ENCODE results near the gene PRKCA.

PRKCA gene

GRCh38 chr17:66527335-66527734 lies 224.9 kb downstream of the PRKCA start:
- H3K36me3 Mint-ChIP-seq (ENCODE audit: insufficient read depth), result no peaks in the 10 kb centered on the region
- H3K27ac Mint-ChIP-seq, result no peak overlapping the region
- H3K27me3 Mint-ChIP-seq, result no peaks in the 10 kb centered on the region
- DNase-seq (no peak), ATAC-seq (replicated peaks) (no peak)
- peaks cover 1 to 7% of the 10 kb centered on the region in 2 donors for H3K4me1 Mint-ChIP-seq (ENCODE audit: low read depth in 2 of 2)
- H3K9me3 Mint-ChIP-seq, result no peaks in the 10 kb centered on the region
- H3K4me3 Mint-ChIP-seq, result no peak overlapping the region

DNA sequence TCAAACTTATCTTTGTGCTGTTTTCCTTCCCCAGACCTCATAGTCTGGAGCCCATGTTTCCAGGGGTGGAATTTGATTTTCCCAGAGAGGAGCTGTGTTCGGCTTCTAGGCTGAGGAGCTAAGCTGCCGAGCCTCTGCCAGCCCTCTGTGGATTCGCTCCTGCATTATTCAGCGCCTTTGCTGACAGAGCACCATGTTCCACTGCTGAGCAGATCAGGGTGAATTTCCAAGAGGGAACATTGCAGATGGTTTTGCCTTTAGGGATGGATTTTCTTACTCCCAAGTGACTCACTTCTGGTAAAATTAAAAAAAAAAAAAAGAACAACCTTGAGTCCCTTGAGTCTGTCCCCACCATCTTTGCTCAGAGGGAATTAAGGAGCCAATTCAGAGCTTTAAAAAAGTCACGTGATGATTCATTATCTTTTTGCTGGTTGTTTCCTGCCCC lies 229.5 kb downstream of the PRKCA start:
- no peaks in the 10 kb centered on the region for H3K27me3 Mint-ChIP-seq
- H3K4me1 Mint-ChIP-seq (ENCODE audit: low read depth in 2 of 2), result peaks cover 0 to 7% of the 10 kb centered on the region in 2 donors
- H3K9me3 Mint-ChIP-seq, result no peaks in the 10 kb centered on the region
- no peak overlapping the region for H3K27ac Mint-ChIP-seq
- no peaks in the 10 kb centered on the region for H3K36me3 Mint-ChIP-seq (ENCODE audit: insufficient read depth)
- H3K4me3 Mint-ChIP-seq, result no peak overlapping the region
- DNase-seq (no peak), ATAC-seq (replicated peaks) (no peak)

DNA sequence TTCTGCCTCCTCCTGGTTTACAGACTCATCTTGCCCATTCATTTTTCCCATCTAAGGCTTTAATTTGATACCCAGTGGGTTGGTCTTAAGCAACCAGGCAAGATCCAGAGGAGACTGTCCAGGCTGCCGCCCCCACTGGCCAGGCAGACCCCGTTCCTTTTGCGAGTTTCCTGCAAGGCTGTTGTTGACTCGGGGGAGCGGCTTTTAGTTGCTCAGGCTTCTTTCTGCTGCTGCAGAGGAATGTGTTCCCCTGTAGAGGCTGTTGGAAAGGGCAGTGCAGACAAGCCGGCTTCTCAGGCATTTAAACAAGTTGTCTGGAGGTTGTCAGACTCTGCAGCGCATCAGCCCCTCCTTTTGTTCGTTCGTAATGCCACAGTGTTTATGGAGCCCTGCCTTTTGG lies 231.2 kb downstream of the PRKCA start:
- DNase-seq, result no peak
- H3K36me3 Mint-ChIP-seq (ENCODE audit: insufficient read depth), result no peaks in the 10 kb centered on the region
- H3K27ac Mint-ChIP-seq, result no peak overlapping the region
- no peak for ATAC-seq (replicated peaks)
- H3K9me3 Mint-ChIP-seq, result no peaks in the 10 kb centered on the region
- peaks cover 0 to 9% of the 10 kb centered on the region in 2 donors for H3K4me1 Mint-ChIP-seq (ENCODE audit: low read depth in 2 of 2)
- H3K4me3 Mint-ChIP-seq, result no peak overlapping the region
- no peaks in the 10 kb centered on the region for H3K27me3 Mint-ChIP-seq

DNA sequence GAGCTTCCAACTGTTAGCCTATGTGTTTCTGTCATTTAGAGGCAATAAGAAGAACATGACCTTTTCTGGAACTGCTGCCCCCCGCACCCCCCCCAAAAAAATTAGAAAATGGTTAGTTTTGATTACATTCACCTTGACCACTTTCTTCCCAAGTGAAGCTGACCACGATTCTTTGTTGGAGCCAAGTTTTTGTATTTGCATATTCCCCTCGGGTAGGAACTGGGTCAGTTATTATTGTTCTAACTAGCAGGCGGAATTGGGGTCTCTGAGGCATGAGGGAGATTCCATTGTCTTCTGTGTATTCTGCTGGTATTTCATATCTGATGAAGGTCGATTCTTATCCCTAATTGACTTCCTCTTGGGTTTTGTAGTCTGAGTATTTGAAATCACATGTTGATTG lies 231.6 kb downstream of the PRKCA start:
- peaks cover 0 to 9% of the 10 kb centered on the region in 2 donors for H3K4me1 Mint-ChIP-seq (ENCODE audit: low read depth in 2 of 2)
- H3K9me3 Mint-ChIP-seq, result no peaks in the 10 kb centered on the region
- DNase-seq (no peak), ATAC-seq (replicated peaks) (no peak)
- no peak overlapping the region for H3K4me3 Mint-ChIP-seq
- no peaks in the 10 kb centered on the region for H3K27me3 Mint-ChIP-seq
- no peak overlapping the region for H3K27ac Mint-ChIP-seq
- H3K36me3 Mint-ChIP-seq (ENCODE audit: insufficient read depth), result no peaks in the 10 kb centered on the region

DNA sequence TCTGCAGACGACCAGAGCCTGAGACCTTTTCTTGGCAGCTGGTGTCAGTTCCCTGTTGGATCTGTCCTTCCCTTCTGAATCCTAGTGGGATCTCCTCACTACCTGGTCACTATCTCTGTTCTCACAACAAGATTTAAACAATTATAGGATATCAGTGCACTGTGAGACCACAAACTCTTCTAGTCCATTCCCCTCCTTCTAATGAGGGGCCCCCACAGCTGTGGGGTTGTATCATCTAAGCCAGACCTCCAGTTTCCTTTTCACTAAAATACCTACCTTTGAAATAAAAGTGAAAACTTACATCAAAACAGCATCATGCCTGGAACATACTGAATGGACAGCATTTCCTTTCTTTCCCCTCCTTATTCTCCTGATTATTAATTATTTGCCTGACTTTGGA lies 233.2 kb downstream of the PRKCA start:
- Mint-ChIP-seq H3K27ac (peak overlapping the region in 1 of 2 donors; percentile 79), H3K9me3 (no peaks in the 10 kb centered on the region), H3K4me1 (ENCODE audit: low read depth in 2 of 2) (peaks cover under 1 to 11% of the 10 kb centered on the region in 2 donors), H3K27me3 (no peaks in the 10 kb centered on the region), H3K36me3 (ENCODE audit: insufficient read depth) (no peaks in the 10 kb centered on the region), H3K4me3 (no peak overlapping the region)
- DNase-seq (no peak), ATAC-seq (replicated peaks) (no peak)

DNA sequence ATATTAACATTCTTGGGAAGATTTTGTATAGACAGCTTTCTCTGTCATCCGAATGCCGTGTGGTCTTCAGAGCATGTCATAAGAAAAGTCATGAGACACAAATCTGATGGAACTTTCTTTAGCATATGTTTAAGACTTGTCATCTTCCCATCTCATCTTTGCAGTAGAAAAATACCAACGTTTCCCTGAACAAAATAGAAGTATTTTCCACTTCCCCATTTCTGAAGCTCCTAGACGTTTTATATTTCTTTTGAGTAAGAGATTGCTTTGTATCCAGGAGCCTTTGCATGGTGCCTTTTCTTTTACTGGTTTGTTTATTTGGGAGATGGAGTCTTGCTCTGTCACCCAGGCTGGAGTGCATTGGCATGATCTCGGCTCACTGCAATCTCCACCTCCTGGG lies 235.1 kb downstream of the PRKCA start:
- no peaks in the 10 kb centered on the region for H3K36me3 Mint-ChIP-seq (ENCODE audit: insufficient read depth)
- H3K4me3 Mint-ChIP-seq, result no peak overlapping the region
- no peaks in the 10 kb centered on the region for H3K27me3 Mint-ChIP-seq
- ATAC-seq (replicated peaks) (no peak), DNase-seq (no peak)
- H3K27ac Mint-ChIP-seq, result peak overlapping the region; percentile 41 to 53
- H3K4me1 Mint-ChIP-seq (ENCODE audit: low read depth in 2 of 2), result peaks cover 19 to 29% of the 10 kb centered on the region in 2 donors
- H3K9me3 Mint-ChIP-seq, result no peaks in the 10 kb centered on the region

DNA sequence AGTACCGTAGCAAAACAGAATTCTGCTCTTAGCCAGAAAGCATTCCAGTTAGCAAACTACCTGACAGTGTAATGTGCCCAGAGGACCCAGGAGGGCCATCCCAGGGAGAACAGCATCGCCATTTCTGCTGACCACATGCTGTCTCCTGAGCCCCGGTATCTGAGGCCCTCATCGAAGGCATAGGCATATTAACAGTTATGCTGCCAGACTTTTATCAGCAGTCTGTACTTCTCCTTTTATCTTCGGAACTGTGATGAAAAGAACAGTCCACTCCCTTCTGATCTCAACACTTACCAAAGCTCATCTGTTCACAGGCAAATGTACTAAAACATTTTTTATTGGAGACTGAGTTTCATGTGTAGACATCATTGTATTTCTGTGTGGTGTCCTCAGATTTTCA lies 236.4 kb downstream of the PRKCA start:
- H3K4me1 Mint-ChIP-seq (ENCODE audit: low read depth in 2 of 2), result peaks cover 30% of the 10 kb centered on the region in 2 donors
- no peak for ATAC-seq (replicated peaks)
- no peak for DNase-seq
- H3K27me3 Mint-ChIP-seq, result no peaks in the 10 kb centered on the region
- no peaks in the 10 kb centered on the region for H3K9me3 Mint-ChIP-seq
- H3K27ac Mint-ChIP-seq, result no peak overlapping the region
- no peaks in the 10 kb centered on the region for H3K36me3 Mint-ChIP-seq (ENCODE audit: insufficient read depth)
- no peak overlapping the region for H3K4me3 Mint-ChIP-seq

DNA sequence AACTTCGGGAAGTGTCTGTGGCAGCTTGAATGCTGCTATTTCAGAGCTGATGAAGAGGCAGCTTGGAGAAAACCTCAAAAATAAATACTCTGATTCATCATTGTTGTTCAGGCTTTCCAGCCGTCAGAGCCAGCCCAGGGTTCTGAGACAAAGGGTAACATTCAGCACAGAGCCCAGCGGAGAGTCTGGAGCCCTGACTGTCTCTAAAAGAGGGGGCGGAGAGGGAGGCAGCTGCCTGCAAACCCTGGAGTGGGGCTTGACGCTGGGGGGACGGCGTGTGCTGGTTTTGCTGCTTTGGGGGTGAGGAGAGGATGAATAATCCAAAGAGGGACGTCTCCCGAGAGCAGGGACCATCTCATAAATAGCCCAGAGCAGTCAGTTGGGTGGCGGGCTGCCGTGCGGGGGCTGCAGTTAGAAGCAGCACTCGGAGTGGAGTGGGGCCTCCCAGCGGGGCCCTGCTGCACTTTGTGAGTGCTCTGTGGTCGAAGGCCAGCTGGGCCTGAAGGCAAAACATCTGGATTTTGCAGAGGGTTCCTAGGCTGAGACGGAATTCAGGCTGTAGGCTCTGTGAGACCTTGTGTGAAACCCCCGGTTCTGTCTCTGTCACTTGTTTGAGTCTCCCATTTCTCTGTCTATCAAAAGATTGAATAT lies 237.8 kb downstream of the PRKCA start:
- no peaks in the 10 kb centered on the region for H3K27me3 Mint-ChIP-seq
- H3K36me3 Mint-ChIP-seq (ENCODE audit: insufficient read depth), result no peaks in the 10 kb centered on the region
- peak overlapping the region in 1 of 2 donors; percentile 23 for H3K4me3 Mint-ChIP-seq
- H3K27ac Mint-ChIP-seq, result peak overlapping the region; percentile 57 to 60
- H3K4me1 Mint-ChIP-seq (ENCODE audit: low read depth in 2 of 2), result peaks cover 30% of the 10 kb centered on the region in 2 donors
- no peaks in the 10 kb centered on the region for H3K9me3 Mint-ChIP-seq
- DNase-seq (no peak), ATAC-seq (replicated peaks) (no peak)

DNA sequence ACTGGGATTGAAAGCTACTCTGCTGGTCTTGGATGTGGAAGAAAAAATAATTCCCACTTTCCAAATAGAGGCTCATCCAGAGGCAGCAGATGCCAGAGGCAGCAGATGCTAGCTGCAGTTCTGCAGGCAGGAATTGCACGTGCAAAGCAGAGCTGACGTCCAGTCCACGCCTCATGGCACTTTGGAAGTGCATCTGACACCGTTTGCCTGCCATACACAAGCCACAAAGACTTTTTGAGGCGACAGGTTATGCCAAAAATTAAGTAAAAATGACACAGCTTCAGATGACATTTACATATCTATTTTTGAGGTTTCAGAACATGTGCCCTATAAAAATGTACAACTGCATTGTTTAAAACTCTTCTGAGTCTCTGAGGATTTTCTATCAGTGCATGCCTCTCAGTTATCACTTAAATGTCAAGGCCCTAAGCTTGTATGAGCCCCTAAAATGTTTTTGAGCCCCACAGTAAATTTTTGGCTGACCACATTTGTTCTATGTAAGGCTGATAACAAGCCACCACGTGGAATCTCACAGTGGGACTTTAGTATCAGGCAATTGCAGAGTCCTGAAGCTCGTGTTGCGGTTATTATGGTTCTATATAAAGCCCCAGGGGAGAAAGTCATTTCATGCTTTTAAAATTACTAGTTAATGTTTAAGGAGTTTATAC lies 239.2 kb downstream of the PRKCA start:
- Mint-ChIP-seq H3K36me3 (ENCODE audit: insufficient read depth) (peaks cover 4% of the 10 kb centered on the region), H3K4me3 (peak overlapping the region; percentile 49 to 72), H3K27me3 (no peaks in the 10 kb centered on the region), H3K4me1 (ENCODE audit: low read depth in 2 of 2) (peaks cover 28 to 33% of the 10 kb centered on the region in 2 donors), H3K27ac (peak overlapping the region; percentile 36 to 60), H3K9me3 (no peaks in the 10 kb centered on the region)
- peak; percentile 45 for ATAC-seq (replicated peaks)
- no peak for DNase-seq

- DNase-seq, result peak in 1 of 3 experiments; percentile 11
- peak; percentile 96 for ATAC-seq (replicated peaks)
- Mint-ChIP-seq H3K9me3 (no peaks in the 10 kb centered on the region), H3K36me3 (ENCODE audit: insufficient read depth) (peaks cover 4% of the 10 kb centered on the region), H3K27ac (peak overlapping the region; percentile 36 to 60), H3K4me3 (peak overlapping the region; percentile 49 to 72), H3K27me3 (no peaks in the 10 kb centered on the region), H3K4me1 (ENCODE audit: low read depth in 2 of 2) (peaks cover 35 to 41% of the 10 kb centered on the region in 2 donors)
Measured at GRCh38 chr17:66542129-66542966, 239.9 kb downstream of the PRKCA start.

- ATAC-seq (replicated peaks) (no peak), DNase-seq (no peak)
- peaks cover 40 to 48% of the 10 kb centered on the region in 2 donors for H3K4me1 Mint-ChIP-seq (ENCODE audit: low read depth in 2 of 2)
- H3K4me3 Mint-ChIP-seq, result peak overlapping the region; percentile 36 to 72
- H3K27me3 Mint-ChIP-seq, result no peaks in the 10 kb centered on the region
- H3K27ac Mint-ChIP-seq, result peak overlapping the region; percentile 36 to 60
- no peaks in the 10 kb centered on the region for H3K9me3 Mint-ChIP-seq
- peaks cover 4% of the 10 kb centered on the region for H3K36me3 Mint-ChIP-seq (ENCODE audit: insufficient read depth)
Measured at GRCh38 chr17:66542967-66543520, 240.6 kb downstream of the PRKCA start.

DNA sequence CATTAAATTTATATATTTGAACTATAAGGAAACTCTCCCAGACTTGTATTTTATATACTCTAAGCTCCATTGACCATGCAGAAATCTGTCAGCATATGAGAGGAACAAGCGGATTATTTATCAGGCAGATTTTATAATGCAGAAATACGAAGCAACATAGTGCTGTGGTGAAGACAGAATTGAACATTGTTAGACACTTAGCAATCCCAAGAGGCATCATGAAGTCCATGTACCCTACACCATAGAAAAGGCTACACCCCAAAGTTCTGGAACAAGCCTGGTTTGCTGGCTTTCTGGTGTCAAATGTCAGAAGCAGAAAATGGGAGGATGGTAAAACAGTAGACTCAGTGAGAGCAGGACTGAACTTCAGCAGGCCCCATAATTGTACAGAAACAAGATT lies 241.1 kb downstream of the PRKCA start:
- Mint-ChIP-seq H3K27ac (peak overlapping the region; percentile 36 to 60), H3K27me3 (no peaks in the 10 kb centered on the region), H3K36me3 (ENCODE audit: insufficient read depth) (peaks cover 4% of the 10 kb centered on the region), H3K4me1 (ENCODE audit: low read depth in 2 of 2) (peaks cover 44 to 53% of the 10 kb centered on the region in 2 donors), H3K4me3 (peak overlapping the region in 1 of 2 donors; percentile 72), H3K9me3 (no peaks in the 10 kb centered on the region)
- no peak for ATAC-seq (replicated peaks)
- DNase-seq, result no peak

DNA sequence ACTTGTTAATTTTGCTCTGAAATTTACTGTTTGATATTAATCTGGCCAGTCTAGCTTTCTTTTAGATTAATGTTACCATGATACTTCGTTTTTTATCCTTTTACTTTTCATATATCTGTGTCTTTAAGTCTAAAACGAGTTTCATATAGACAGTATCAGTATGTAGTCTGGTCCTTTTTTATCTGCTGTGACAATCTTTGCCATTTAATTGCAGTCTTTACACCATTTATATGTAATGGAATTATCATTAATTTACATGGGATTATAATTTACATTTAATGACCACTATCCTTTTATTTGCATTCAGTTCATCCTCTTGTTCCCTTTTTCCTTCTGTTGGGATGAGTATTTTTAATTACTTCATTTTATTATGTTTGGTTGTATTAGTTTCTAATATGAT lies 243.5 kb downstream of the PRKCA start:
- Mint-ChIP-seq H3K27me3 (no peaks in the 10 kb centered on the region), H3K36me3 (ENCODE audit: insufficient read depth) (peaks cover 4% of the 10 kb centered on the region), H3K4me1 (ENCODE audit: low read depth in 2 of 2) (peaks cover 42 to 53% of the 10 kb centered on the region in 2 donors), H3K27ac (peak overlapping the region in 1 of 2 donors; percentile 95), H3K4me3 (no peak overlapping the region), H3K9me3 (no peaks in the 10 kb centered on the region)
- DNase-seq (no peak), ATAC-seq (replicated peaks) (no peak)

Data from effector memory CD8-positive, alpha-beta T cell (primary cell).